ENCODE measurements around the gene HSPA2.

DNA sequence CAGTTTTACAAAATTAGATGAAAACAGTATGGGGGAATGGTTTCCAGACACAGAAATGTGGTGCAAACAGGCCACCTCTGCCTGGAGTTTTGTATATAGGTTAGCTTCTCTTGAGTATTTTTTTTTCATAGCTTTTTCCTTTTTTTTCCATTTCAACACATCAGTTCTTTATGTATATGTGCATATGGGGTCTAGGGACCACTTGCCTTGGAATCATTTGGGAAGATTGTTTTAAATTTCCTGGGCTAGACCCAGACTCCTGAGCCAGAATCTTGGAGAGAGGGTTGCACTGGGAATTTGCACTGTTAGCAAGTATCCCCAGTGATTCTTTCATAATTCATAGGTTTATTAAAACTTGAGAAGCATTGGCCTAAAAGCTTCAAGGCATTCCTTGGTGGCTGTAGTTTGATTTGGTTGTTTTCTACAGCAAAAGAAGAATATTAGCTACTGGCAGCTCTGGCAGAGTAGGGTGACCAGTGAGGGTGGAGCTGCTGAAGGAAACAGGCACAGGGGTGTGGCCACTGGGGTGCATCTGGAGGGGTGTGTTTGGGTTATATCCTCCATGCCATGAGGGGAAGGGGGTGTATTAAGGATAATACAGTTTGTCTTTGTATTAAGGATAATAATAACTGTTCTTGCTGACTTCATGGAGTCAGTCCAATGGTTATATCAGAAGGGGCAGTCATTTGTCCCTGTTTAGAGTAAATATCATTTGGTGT is 32.0 kb downstream of the HSPA2 start:
- TF ChIP-seq CTCF (IDR thresholded peaks at IDR 0.05) (no peak), POLR2AphosphoS5 (IDR thresholded peaks at IDR 0.05) (no peak)

All from suprapubic skin (tissue), 3 donors.